Measurements from ENCODE around the gene AGMO. TPM values are rescaled to one million over a fixed set of nuclear protein-coding genes. Genes with fewer than 3 reads are reported as not detected.

AGMO gene
- polyA plus RNA-seq, 3 donors, result not detected

DNA sequence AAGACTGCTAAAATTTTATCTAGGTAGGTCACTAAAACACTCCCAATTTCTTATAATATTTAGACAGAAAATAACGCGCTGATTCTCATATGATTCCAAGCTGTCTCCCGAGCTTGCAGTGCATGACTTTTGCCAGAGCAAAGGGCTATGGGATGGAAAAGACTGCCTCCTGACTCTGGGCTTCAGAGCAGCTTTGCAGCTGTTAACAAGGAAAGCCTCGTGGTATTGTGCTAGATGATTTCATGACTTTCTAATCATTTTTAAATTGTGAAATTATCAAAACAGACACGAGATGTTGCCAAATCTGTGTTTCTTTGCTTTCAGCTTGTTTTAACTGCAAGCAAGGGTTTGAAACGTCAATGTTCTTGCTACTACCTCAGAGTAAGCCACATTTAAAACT, 238.3 kb downstream of the AGMO start:
- Mint-ChIP-seq H3K36me3 (no peaks in the 10 kb centered on the region), H3K9me3 (peaks cover 0 to 3% (median 0%) of the 10 kb centered on the region in 7 donors), H3K27ac (peak overlapping the region in 1 of 7 donors; percentile 57), H3K4me1 (no peaks in the 10 kb centered on the region), H3K4me3 (no peak overlapping the region), H3K27me3 (ENCODE audit: low read depth in 3 of 3) (peaks cover 0 to 2% (median 0%) of the 10 kb centered on the region in 3 donors)
- H4K20me1 ChIP-seq (ENCODE audit: insufficient read depth, low read length), result no peaks in the 10 kb centered on the region
- no peak for DNase-seq
- H2AFZ ChIP-seq (ENCODE audit: insufficient read depth, low read depth, low read length, poor library complexity, severe bottlenecking), result no peak overlapping the region
- intact Hi-C loops (cut with micrococcal nuclease), result no loop called here
- H3K79me2 ChIP-seq (ENCODE audit: insufficient read depth, low read length), result no peaks in the 10 kb centered on the region
- H3K9me3 ChIP-seq (replicated peaks in 1 of 2; ENCODE audit: control insufficient read depth in 1 of 2, insufficient read depth in 1 of 2, low read length in 2 of 2), result no peaks in the 10 kb centered on the region
- H3K4me3 ChIP-seq (replicated peaks in 1 of 3; ENCODE audit: low read depth in 2 of 3, low read length in 3 of 3), result no peak overlapping the region
- TF ChIP-seq, protein P1, sequence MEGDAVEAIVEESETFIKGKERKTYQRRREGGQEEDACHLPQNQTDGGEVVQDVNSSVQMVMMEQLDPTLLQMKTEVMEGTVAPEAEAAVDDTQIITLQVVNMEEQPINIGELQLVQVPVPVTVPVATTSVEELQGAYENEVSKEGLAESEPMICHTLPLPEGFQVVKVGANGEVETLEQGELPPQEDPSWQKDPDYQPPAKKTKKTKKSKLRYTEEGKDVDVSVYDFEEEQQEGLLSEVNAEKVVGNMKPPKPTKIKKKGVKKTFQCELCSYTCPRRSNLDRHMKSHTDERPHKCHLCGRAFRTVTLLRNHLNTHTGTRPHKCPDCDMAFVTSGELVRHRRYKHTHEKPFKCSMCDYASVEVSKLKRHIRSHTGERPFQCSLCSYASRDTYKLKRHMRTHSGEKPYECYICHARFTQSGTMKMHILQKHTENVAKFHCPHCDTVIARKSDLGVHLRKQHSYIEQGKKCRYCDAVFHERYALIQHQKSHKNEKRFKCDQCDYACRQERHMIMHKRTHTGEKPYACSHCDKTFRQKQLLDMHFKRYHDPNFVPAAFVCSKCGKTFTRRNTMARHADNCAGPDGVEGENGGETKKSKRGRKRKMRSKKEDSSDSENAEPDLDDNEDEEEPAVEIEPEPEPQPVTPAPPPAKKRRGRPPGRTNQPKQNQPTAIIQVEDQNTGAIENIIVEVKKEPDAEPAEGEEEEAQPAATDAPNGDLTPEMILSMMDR (IDR thresholded peaks at IDR 0.05), result no peak
- H3K36me3 ChIP-seq (replicated peaks in 1 of 2; ENCODE audit: control insufficient read depth in 1 of 2, insufficient read depth in 2 of 2, low read length in 2 of 2), result no peaks in the 10 kb centered on the region
- no peak overlapping the region for H3K27ac ChIP-seq (ENCODE audit: low read depth in 1 of 2, low read length in 2 of 2)
- no peaks in the 10 kb centered on the region for H3K4me1 ChIP-seq (ENCODE audit: control insufficient read depth in 1 of 2, insufficient read depth in 2 of 2, low read length in 2 of 2)
- H3K9ac ChIP-seq (ENCODE audit: insufficient read depth, low read length, poor library complexity, severe bottlenecking), result no peak overlapping the region
- no peak overlapping the region for H3K4me2 ChIP-seq (replicated peaks; ENCODE audit: extremely low read depth, low read length, poor library complexity, severe bottlenecking)
- H3K27me3 ChIP-seq (ENCODE audit: control insufficient read depth in 2 of 2, insufficient read depth in 2 of 2, low read length in 2 of 2), result no peaks in the 10 kb centered on the region
- 20% methylated on average over 1 of the region's 6 CpGs for WGBS (ENCODE audit: insufficient coverage)

DNA sequence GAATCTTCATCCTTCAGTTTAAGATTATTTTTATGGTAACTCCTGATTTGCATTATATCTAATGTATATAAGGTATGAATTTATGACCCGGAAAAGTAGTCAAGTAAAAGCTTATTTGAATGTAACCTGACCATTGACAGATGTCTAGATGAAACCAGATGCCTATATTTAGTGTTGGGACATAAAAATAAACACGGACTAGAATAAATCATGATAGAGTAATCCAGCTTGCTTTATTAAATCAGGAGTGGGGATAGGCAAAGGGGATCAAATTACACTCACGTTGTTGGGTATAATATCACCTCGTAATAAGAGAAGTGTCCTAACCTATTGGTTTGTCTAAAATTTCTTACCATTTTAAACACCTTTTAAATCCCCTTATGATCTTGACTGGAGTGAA, 244.6 kb downstream of the AGMO start:
- TF ChIP-seq, protein P1 (IDR thresholded peaks at IDR 0.05), result no peak
- H3K27ac Mint-ChIP-seq, result no peak overlapping the region
- Histone ChIP-seq H4K20me1 (ENCODE audit: insufficient read depth, low read length) (no peaks in the 10 kb centered on the region), H3K4me2 (replicated peaks; ENCODE audit: extremely low read depth, low read length, poor library complexity, severe bottlenecking) (no peak overlapping the region), H3K9ac (ENCODE audit: insufficient read depth, low read length, poor library complexity, severe bottlenecking) (no peak overlapping the region), H3K9me3 (replicated peaks in 1 of 2; ENCODE audit: control insufficient read depth in 1 of 2, insufficient read depth in 1 of 2, low read length in 2 of 2) (no peaks in the 10 kb centered on the region), H3K4me3 (replicated peaks in 1 of 3; ENCODE audit: low read depth in 2 of 3, low read length in 3 of 3) (no peak overlapping the region), H3K4me1 (ENCODE audit: control insufficient read depth in 1 of 2, insufficient read depth in 2 of 2, low read length in 2 of 2) (no peaks in the 10 kb centered on the region), H3K27me3 (ENCODE audit: control insufficient read depth in 2 of 2, insufficient read depth in 2 of 2, low read length in 2 of 2) (no peaks in the 10 kb centered on the region), H3K79me2 (ENCODE audit: insufficient read depth, low read length) (no peaks in the 10 kb centered on the region), H3K36me3 (replicated peaks in 1 of 2; ENCODE audit: control insufficient read depth in 1 of 2, insufficient read depth in 2 of 2, low read length in 2 of 2) (no peaks in the 10 kb centered on the region), H2AFZ (ENCODE audit: insufficient read depth, low read depth, low read length, poor library complexity, severe bottlenecking) (no peak overlapping the region), H3K27ac (ENCODE audit: low read depth in 1 of 2, low read length in 2 of 2) (no peak overlapping the region)
- no peak for DNase-seq
- H3K4me3 Mint-ChIP-seq, result no peak overlapping the region
- no peaks in the 10 kb centered on the region for H3K36me3 Mint-ChIP-seq
- 100% methylated on average over 2 of the region's 4 CpGs for WGBS (ENCODE audit: insufficient coverage)
- no peaks in the 10 kb centered on the region for H3K4me1 Mint-ChIP-seq
- no peaks in the 10 kb centered on the region for H3K27me3 Mint-ChIP-seq (ENCODE audit: low read depth in 3 of 3)
- peaks cover 0 to 6% (median 2%) of the 10 kb centered on the region in 7 donors for H3K9me3 Mint-ChIP-seq
- intact Hi-C loops (cut with micrococcal nuclease), result no loop called here
